Measurements from ENCODE around the gene ALOXE3.

GRCh38 chr17:8101721-8102120 lies 16.6 kb downstream of the ALOXE3 start:
- no peak for TF ChIP-seq POLR2AphosphoS5 (IDR thresholded peaks at IDR 0.05)
- no peak for TF ChIP-seq CTCF (IDR thresholded peaks at IDR 0.05)
- TF ChIP-seq POLR2A (IDR thresholded peaks at IDR 0.05), result no peak
- TF ChIP-seq EP300 (IDR thresholded peaks at IDR 0.05), result no peak

Measured in sigmoid colon (tissue), 4 donors.